Measurements from ENCODE around the gene CCR5AS.

Gene CCR5AS

GRCh38 chr3:46325645-46326300 is 81.1 kb downstream of the CCR5AS start:
- TF ChIP-seq EP300 (IDR thresholded peaks at IDR 0.05) (no peak), CTCF (IDR thresholded peaks at IDR 0.05) (no peak), POLR2A (IDR thresholded peaks at IDR 0.05; ENCODE audit: low read depth) (no peak), POLR2AphosphoS5 (IDR thresholded peaks at IDR 0.05) (no peak)
- Histone ChIP-seq H3K27me3 (peaks cover 0 to 5% (median 0%) of the 10 kb centered on the region in 4 donors), H3K9me3 (no peaks in the 10 kb centered on the region), H3K4me1 (no peaks in the 10 kb centered on the region), H3K36me3 (no peaks in the 10 kb centered on the region), H3K4me3 (no peak overlapping the region), H3K27ac (replicated peaks in 1 of 4) (no peak overlapping the region)
- intact Hi-C loops (cut with DNase I): no loop called here
- no peak for DNase-seq (ENCODE audit: extremely low spot score)
- WGBS: 73% methylated on average over 1 of the region's 1 CpG

DNA sequence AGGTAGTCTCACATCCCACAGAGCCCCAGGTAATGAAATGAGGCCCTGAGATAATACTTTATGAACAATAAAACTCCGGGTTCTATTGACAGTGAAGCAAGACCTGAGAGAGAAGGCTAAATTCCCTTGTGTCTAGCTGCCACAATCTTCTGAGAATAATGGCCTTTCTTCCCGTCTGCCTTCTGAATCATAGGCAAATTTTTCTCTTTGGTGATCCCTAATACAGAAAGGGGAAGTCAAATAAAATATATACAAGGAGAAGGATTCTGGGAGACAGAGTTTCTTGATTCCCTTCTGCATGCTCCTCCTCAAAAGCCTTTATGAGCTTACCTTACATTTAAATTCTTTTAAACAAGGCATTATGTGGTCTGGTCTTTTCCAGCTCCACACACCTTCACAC is 82.8 kb downstream of the CCR5AS start:
- peaks cover 0 to 5% (median 0%) of the 10 kb centered on the region in 4 donors for H3K27me3 ChIP-seq
- WGBS: 63% methylated on average over 2 of the region's 2 CpGs
- intact Hi-C loops (cut with DNase I): no loop called here
- no peaks in the 10 kb centered on the region for H3K36me3 ChIP-seq
- TF ChIP-seq POLR2AphosphoS5 (IDR thresholded peaks at IDR 0.05) (no peak), CTCF (IDR thresholded peaks at IDR 0.05) (no peak), POLR2A (IDR thresholded peaks at IDR 0.05; ENCODE audit: low read depth) (no peak), EP300 (IDR thresholded peaks at IDR 0.05) (no peak)
- no peaks in the 10 kb centered on the region for H3K9me3 ChIP-seq
- no peaks in the 10 kb centered on the region for H3K4me1 ChIP-seq
- no peak overlapping the region for H3K4me3 ChIP-seq
- no peak for DNase-seq (ENCODE audit: extremely low spot score)
- no peak overlapping the region for H3K27ac ChIP-seq (replicated peaks in 1 of 4)

DNA sequence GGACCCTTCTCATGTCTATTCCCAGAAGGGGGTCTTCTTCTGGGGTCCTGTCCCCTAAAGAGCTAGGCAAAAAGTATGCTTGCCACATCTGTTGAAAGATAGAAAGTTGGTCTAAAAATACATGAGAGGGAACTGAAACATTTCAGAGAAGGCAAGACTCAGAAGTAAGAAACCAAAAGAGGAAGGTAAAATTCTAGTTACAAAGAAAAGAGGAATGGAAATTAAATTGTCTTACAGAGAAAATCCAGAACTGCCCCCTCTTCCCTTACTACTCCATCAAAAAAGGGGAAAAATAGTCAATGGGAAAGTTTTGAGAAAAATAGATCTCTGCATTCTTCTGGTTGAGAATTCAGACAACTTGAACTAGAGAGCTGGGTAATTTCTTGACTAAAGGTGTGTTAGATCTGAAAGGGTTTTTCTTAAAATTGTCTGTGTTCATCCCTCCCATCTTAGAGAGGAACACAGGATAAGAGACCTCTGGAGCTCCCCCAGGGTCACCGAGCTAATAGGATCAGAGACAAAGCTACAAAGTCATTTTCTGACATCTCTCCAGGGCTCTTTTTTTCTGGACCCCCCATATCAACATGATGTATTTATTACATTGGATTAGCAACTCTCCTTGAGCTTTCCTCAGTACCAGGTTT is 85.3 kb downstream of the CCR5AS start:
- TF ChIP-seq POLR2A (IDR thresholded peaks at IDR 0.05; ENCODE audit: low read depth) (no peak), EP300 (IDR thresholded peaks at IDR 0.05) (no peak), CTCF (IDR thresholded peaks at IDR 0.05) (no peak), POLR2AphosphoS5 (IDR thresholded peaks at IDR 0.05) (no peak)
- Histone ChIP-seq H3K4me1 (no peaks in the 10 kb centered on the region), H3K27ac (replicated peaks in 1 of 4) (no peak overlapping the region), H3K27me3 (peaks cover 0 to 5% (median 0%) of the 10 kb centered on the region in 4 donors), H3K4me3 (no peak overlapping the region), H3K36me3 (no peaks in the 10 kb centered on the region), H3K9me3 (no peaks in the 10 kb centered on the region)
- DNase-seq (ENCODE audit: extremely low spot score): no peak
- WGBS: 57% methylated on average over 1 of the region's 1 CpG
- intact Hi-C loops (cut with DNase I): no loop called here

GRCh38 chr3:46318207-46318927 is 88.5 kb downstream of the CCR5AS start:
- Histone ChIP-seq H3K4me1 (no peaks in the 10 kb centered on the region), H3K27me3 (peaks cover 0 to 5% (median 0%) of the 10 kb centered on the region in 4 donors), H3K36me3 (no peaks in the 10 kb centered on the region), H3K27ac (replicated peaks in 1 of 4) (no peak overlapping the region), H3K4me3 (no peak overlapping the region), H3K9me3 (no peaks in the 10 kb centered on the region)
- WGBS: 79% methylated on average over 3 of the region's 3 CpGs
- intact Hi-C loops (cut with DNase I): no loop called here
- no peak for DNase-seq (ENCODE audit: extremely low spot score)
- TF ChIP-seq EP300 (IDR thresholded peaks at IDR 0.05) (no peak), POLR2A (IDR thresholded peaks at IDR 0.05; ENCODE audit: low read depth) (no peak), POLR2AphosphoS5 (IDR thresholded peaks at IDR 0.05) (no peak), CTCF (IDR thresholded peaks at IDR 0.05) (no peak)

All from esophagus muscularis mucosa (tissue), 4 donors.